HG03066 (cell line): Measurements from ENCODE around the gene PUM2.
"Not testable (repeated sequence)": the region's sequence is repeated elsewhere in the genome, so short reads cannot be mapped to it uniquely, and the experiment has no call there.

Source experiments
- ATAC-seq: cut with Tn5 transposase; IDR thresholded peaks from one replicate; pipeline ENCODE4 v1.9.1; 2021; ENCODE audit warnings: low read depth; ENCODE audit not compliant: unreplicated experiment

Gene PUM2

GRCh38 chr2:20370191-20370590 is 19.5 kb upstream of the PUM2 start:
- ATAC-seq: no peak

GRCh38 chr2:20369366-20369765 is 18.7 kb upstream of the PUM2 start:
- ATAC-seq: no peak

GRCh38 chr2:20368706-20369105 is 18.1 kb upstream of the PUM2 start:
- ATAC-seq: no peak

GRCh38 chr2:20367929-20368328 is 17.3 kb upstream of the PUM2 start:
- ATAC-seq: not testable (repeated sequence)

- no peak for ATAC-seq
Observed at GRCh38 chr2:20366672-20367116, 16.1 kb upstream of the PUM2 start.

GRCh38 chr2:20365249-20365817 is 14.7 kb upstream of the PUM2 start:
- ATAC-seq: peak; percentile 90

- no peak for ATAC-seq
Observed at GRCh38 chr2:20363578-20363977, 12.9 kb upstream of the PUM2 start.

- no peak for ATAC-seq
Observed at GRCh38 chr2:20362701-20363435, 12.2 kb upstream of the PUM2 start.

- ATAC-seq: no peak
Observed at GRCh38 chr2:20361893-20362292, 11.2 kb upstream of the PUM2 start.

GRCh38 chr2:20359096-20359495 is 8.5 kb upstream of the PUM2 start:
- ATAC-seq: no peak

GRCh38 chr2:20357638-20358389 is 7.2 kb upstream of the PUM2 start:
- no peak for ATAC-seq

GRCh38 chr2:20356042-20356441 is 5.4 kb upstream of the PUM2 start:
- ATAC-seq: no peak

GRCh38 chr2:20355131-20355530 is 4.5 kb upstream of the PUM2 start:
- no peak for ATAC-seq

- ATAC-seq: no peak
Observed at GRCh38 chr2:20353241-20353992, 2.8 kb upstream of the PUM2 start.

- no peak for ATAC-seq
Observed at GRCh38 chr2:20352581-20353216, 2.1 kb upstream of the PUM2 start.

- no peak for ATAC-seq
Observed at GRCh38 chr2:20352230-20352578, 1.6 kb upstream of the PUM2 start.

GRCh38 chr2:20351555-20352229 is 1.0 kb upstream of the PUM2 start:
- ATAC-seq: no peak

- ATAC-seq: peak; percentile 32
Observed at GRCh38 chr2:20350041-20350712, 467 bp downstream of the PUM2 start.

- ATAC-seq: no peak
Observed at GRCh38 chr2:20349513-20349921, 1.1 kb downstream of the PUM2 start.
